C4-2B (cell line): Measurements from ENCODE around the gene PRPF18.

ENCODE experiments used
- H3K27ac ChIP-seq: fragments of 450-650 bp; 2 replicates; pipeline ENCODE4 v1.5.1; 2017
- CTCF ChIP-seq: fragments of 450-650 bp; conservative IDR thresholded peaks from 2 replicates; pipeline ENCODE4 v1.5.1; 2017; ENCODE audit warnings: mild to moderate bottlenecking
- ZFX ChIP-seq: fragments of 450-650 bp; IDR thresholded peaks from 2 replicates; pipeline ENCODE4 v1.6.1; 2017

The PRPF18 gene

GRCh38 chr10:13563481-13564445 lies 23.0 kb upstream of the PRPF18 start:
- H3K27ac ChIP-seq: no peak overlapping the region
- no peak for TF ChIP-seq CTCF
- no peak for TF ChIP-seq ZFX

GRCh38 chr10:13564576-13564975 lies 22.2 kb upstream of the PRPF18 start:
- TF ChIP-seq CTCF (no peak), ZFX (no peak)
- H3K27ac ChIP-seq: no peak overlapping the region

GRCh38 chr10:13567030-13567429 lies 19.7 kb upstream of the PRPF18 start:
- TF ChIP-seq ZFX: no peak
- TF ChIP-seq CTCF: no peak
- no peak overlapping the region for H3K27ac ChIP-seq

- no peak overlapping the region for H3K27ac ChIP-seq
- no peak for TF ChIP-seq ZFX
- no peak for TF ChIP-seq CTCF
Observed at GRCh38 chr10:13571541-13571940, 15.2 kb upstream of the PRPF18 start.

GRCh38 chr10:13573960-13574359 lies 12.8 kb upstream of the PRPF18 start:
- H3K27ac ChIP-seq: no peak overlapping the region
- TF ChIP-seq CTCF (no peak), ZFX (no peak)

- no peak for TF ChIP-seq ZFX
- TF ChIP-seq CTCF: no peak
Observed at GRCh38 chr10:13585195-13585751, 1.5 kb upstream of the PRPF18 start.

GRCh38 chr10:13585943-13586342 lies 822 bp upstream of the PRPF18 start:
- H3K27ac ChIP-seq: no peak overlapping the region
- TF ChIP-seq CTCF: no peak
- no peak for TF ChIP-seq ZFX

More at GRCh38 chr10:13585195-13585751, 1.5 kb upstream of the PRPF18 start:
- H3K27ac ChIP-seq: no peak overlapping the region
